HFFc6 (cell line): ENCODE results near the gene ZFP62. TPM values are rescaled to one million over a fixed set of nuclear protein-coding genes. Genes with fewer than 3 reads are reported as not detected.

ENCODE experiments used
- DNase-seq: peaks from one replicate; pipeline ENCODE4 v3.0.0-alpha.2; 2018
- H3K27ac Mint-ChIP-seq: 2 replicates; pipeline ENCODE4 v1.8.0; 2020; ENCODE audit warnings: mild to moderate bottlenecking, mixed read lengths
- H3K27me3 Mint-ChIP-seq: 2 replicates; pipeline ENCODE4 v1.8.0; 2021; ENCODE audit warnings: mild to moderate bottlenecking, moderate library complexity, mixed read lengths; ENCODE audit not compliant: insufficient read depth
- H3K36me3 Mint-ChIP-seq: 2 replicates; pipeline ENCODE4 v1.8.0; 2021; ENCODE audit warnings: low read depth, mixed read lengths
- H3K4me1 Mint-ChIP-seq: 2 replicates; pipeline ENCODE4 v1.8.0; 2020; ENCODE audit warnings: low read depth, mixed read lengths
- H3K4me3 Mint-ChIP-seq: 2 replicates; pipeline ENCODE4 v1.8.0; 2020; ENCODE audit warnings: mild to moderate bottlenecking, moderate library complexity, mixed read lengths
- H3K9me3 Mint-ChIP-seq: 2 replicates; pipeline ENCODE4 v1.8.0; 2020; ENCODE audit warnings: mild to moderate bottlenecking, mixed read lengths
- total RNA-seq, 6 experiments: library from RNA; stranded (reverse); fragmentation: NEBNext Ultra II Directional; extraction: Animal tissue kit (Norgen Biotek cat#: 25700); gene quantifications; 2 replicates in 1 of 6; 3 replicates in 5 of 6; pipeline ENCODE4 v1.2.3, GENCODE V29; 2021
- TF ChIP-seq, protein P1 (sequence below): fragments of 200-600 bp; sonication (generic); IDR thresholded peaks from 2 replicates; pipeline ENCODE4 v1.5.0; 2021; ENCODE audit warnings: antibody characterized with exemption, mild to moderate bottlenecking

The ZFP62 gene
- total RNA-seq, 6 experiments from 2014 or later = 9.6 to 12.1 (median 10.2) TPM

- H3K36me3 Mint-ChIP-seq = no peaks in the 10 kb centered on the region
- H3K4me1 Mint-ChIP-seq = peaks cover 19% of the 10 kb centered on the region
- no peaks in the 10 kb centered on the region for H3K9me3 Mint-ChIP-seq
- TF ChIP-seq, protein P1, sequence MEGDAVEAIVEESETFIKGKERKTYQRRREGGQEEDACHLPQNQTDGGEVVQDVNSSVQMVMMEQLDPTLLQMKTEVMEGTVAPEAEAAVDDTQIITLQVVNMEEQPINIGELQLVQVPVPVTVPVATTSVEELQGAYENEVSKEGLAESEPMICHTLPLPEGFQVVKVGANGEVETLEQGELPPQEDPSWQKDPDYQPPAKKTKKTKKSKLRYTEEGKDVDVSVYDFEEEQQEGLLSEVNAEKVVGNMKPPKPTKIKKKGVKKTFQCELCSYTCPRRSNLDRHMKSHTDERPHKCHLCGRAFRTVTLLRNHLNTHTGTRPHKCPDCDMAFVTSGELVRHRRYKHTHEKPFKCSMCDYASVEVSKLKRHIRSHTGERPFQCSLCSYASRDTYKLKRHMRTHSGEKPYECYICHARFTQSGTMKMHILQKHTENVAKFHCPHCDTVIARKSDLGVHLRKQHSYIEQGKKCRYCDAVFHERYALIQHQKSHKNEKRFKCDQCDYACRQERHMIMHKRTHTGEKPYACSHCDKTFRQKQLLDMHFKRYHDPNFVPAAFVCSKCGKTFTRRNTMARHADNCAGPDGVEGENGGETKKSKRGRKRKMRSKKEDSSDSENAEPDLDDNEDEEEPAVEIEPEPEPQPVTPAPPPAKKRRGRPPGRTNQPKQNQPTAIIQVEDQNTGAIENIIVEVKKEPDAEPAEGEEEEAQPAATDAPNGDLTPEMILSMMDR = no peak
- no peak overlapping the region for H3K4me3 Mint-ChIP-seq
- no peak for DNase-seq
- H3K27ac Mint-ChIP-seq = no peak overlapping the region
- peaks cover 4% of the 10 kb centered on the region for H3K27me3 Mint-ChIP-seq
Observed at GRCh38 chr5:180875860-180876426, 14.9 kb upstream of the ZFP62 start.

GRCh38 chr5:180874804-180875582 is 13.9 kb upstream of the ZFP62 start:
- TF ChIP-seq, protein P1 = no peak
- Mint-ChIP-seq H3K36me3 (no peaks in the 10 kb centered on the region), H3K27me3 (peaks cover 4% of the 10 kb centered on the region), H3K4me1 (peaks cover 19% of the 10 kb centered on the region), H3K27ac (no peak overlapping the region), H3K4me3 (no peak overlapping the region), H3K9me3 (no peaks in the 10 kb centered on the region)
- DNase-seq = no peak

DNA sequence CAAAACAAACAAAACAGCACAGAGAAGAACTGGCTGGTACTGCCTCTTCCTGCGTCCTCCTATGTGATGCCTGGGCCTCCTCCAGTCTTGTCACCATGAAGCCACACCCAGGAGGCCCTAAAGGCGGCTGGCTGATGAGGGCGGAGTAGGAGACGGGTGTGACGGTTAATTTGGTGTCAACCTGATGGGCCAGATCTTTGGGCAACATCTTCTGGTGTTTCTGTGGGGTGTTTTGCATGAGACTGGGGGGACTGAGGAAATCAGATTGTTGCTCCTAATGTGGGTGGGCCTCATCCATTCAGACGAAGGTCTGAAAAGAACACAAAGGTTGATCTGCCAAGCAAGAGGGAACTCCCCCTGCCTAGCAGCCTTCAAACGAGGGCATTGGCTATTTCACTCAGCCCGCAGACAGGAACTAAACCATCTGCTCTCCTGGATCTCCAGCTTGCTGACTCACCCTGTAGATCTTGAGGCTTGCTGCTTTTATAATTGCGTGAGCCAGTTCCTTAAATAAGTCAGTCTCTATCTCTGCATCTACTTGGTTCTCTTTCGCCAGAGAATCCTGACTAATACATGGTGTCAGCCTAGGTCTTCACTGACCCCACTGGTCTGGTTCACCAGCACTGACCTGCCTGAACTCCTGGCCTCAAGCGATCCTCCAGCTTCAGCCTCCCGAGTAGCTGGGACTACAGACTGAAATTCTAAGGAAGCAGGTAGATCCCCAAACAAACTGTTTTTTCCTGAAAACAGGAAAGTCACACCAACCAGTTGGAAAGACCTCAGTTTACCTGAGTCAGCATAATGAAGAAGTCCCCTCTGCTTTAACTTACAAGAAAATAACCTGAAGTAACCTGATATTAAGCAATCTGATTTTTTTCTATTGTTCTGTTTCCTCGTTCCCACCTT is 12.8 kb upstream of the ZFP62 start:
- DNase-seq = peak; percentile 50
- TF ChIP-seq, protein P1 = no peak
- Mint-ChIP-seq H3K4me1 (peaks cover 20% of the 10 kb centered on the region), H3K27ac (peak overlapping the region; percentile 24; the same call in 1 of the 2 replicates), H3K4me3 (no peak overlapping the region), H3K27me3 (peaks cover 4% of the 10 kb centered on the region), H3K36me3 (no peaks in the 10 kb centered on the region), H3K9me3 (no peaks in the 10 kb centered on the region)

DNA sequence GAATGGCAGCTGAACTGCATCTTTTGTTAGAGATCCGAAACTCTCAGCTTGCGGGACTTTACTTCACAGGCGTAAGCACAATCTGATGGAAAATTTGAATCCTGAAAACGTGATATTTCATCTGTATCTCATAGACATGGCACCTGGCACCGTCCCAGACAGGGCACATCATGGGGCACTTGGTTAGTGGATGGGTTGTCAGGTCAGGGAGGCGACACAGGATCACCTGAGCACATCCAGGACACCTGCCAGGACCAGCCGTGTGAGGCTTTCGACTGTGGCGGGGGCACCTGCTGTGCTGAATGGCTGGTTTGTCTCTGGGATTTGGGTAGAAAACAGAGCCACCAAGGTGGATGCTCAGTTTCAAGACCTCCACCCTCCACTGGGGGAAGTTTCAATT is 11.3 kb upstream of the ZFP62 start:
- H3K9me3 Mint-ChIP-seq = no peaks in the 10 kb centered on the region
- H3K27me3 Mint-ChIP-seq = peaks cover 4% of the 10 kb centered on the region
- no peak for DNase-seq
- TF ChIP-seq, protein P1 = no peak
- H3K27ac Mint-ChIP-seq = no peak overlapping the region
- H3K4me3 Mint-ChIP-seq = no peak overlapping the region
- H3K36me3 Mint-ChIP-seq = no peaks in the 10 kb centered on the region
- peaks cover 27% of the 10 kb centered on the region for H3K4me1 Mint-ChIP-seq

DNA sequence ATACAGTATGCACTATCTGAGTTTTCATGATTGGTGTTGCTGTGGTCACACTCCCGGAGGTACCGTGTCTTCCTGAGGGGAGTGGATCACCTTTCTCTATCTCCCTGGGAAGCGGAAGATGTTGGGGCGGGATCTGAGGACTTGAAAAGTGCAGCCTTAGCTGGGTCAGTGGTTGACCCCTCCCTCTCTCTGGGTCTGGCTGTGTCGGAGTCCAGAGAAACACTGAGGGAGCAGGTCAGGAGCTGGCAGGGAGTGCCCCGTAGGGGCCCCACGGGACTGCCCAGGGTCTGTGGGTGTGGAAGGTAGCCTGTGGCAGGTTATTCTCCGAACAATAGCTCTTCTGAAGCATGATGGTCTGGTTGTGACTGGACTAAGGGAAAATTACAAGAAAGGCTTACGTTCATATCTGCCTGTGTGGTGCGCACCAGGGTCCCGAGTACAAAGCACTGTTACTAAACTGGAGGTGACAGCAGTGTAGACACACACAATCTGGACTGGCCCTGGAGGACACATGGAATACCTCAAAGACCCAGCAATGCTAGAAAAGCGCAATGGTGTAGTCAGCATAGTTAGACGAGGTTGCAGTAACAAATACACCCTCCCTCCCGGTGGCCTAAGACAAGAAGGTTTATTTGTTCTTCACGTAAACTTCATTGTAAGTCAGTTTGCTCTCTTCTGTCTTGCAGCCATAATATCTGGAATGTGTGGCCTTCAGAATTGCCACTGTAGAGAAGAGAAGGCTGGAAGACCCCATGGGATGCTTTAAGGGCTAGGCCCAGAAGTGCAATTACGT is 9.4 kb upstream of the ZFP62 start:
- Mint-ChIP-seq H3K36me3 (no peaks in the 10 kb centered on the region), H3K27ac (no peak overlapping the region), H3K9me3 (no peaks in the 10 kb centered on the region), H3K4me1 (peaks cover 39% of the 10 kb centered on the region), H3K27me3 (peaks cover 7% of the 10 kb centered on the region), H3K4me3 (no peak overlapping the region)
- TF ChIP-seq, protein P1 = no peak
- no peak for DNase-seq
